ENCODE measurements around the gene PIGN.

Gene PIGN

GRCh38 chr18:62186774-62187542 lies at the start of gene PIGN, which contains the start of gene RELCH:
TSS of gene PIGN (minus strand) at chr18:62187056. CDS start at chr18:62161353, 25,703 bp downstream.
TSS of gene RELCH (plus strand) at chr18:62187255. CDS start at chr18:62187506, 251 bp downstream.
- DNase-seq: peak; percentile 98

- no peak for DNase-seq
Measured at GRCh38 chr18:62236252-62236651, 49.4 kb upstream of the PIGN start.

DNA sequence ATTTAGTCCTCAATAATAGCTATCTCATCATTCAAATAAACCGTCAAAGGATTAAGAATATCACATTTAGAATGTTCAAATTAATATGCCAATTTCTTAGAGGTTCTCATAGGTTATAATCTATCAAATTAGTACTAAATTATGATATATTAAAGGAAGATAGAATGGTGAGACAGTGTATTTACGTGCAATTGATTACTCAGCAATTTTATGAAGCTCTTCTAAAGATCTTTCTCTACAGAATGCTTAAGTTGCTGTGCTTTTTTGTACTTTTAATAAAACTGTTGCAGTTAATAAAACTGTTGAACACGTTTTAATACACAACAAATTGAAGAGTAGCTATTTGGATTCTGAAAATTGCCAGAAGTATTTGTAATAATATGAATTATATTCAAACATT lies 39.2 kb upstream of the PIGN start:
- no peak for DNase-seq

GRCh38 chr18:62224229-62224628 lies 37.4 kb upstream of the PIGN start:
- DNase-seq: no peak

DNA sequence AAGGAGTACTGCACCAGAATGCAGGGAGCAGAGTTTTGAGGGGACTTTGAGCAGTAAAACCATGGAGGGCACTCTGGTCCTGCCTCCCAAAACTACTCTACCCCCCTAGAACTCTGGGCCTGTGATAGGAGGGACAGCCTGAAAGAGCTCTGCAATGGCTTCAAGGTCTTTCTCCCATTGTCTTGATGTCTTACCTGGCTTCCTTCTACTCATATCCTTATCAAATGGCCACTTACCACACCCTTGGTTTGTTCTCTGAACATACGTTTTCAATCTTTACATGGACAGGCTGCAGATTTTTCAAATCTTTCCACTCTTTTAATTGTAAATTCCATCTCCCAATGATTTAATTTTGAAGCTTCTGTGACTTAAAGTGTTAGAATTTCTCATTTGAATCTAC lies 27.9 kb upstream of the PIGN start:
- DNase-seq: no peak

- DNase-seq: no peak
Measured at GRCh38 chr18:62211325-62211828, 24.5 kb upstream of the PIGN start.

DNA sequence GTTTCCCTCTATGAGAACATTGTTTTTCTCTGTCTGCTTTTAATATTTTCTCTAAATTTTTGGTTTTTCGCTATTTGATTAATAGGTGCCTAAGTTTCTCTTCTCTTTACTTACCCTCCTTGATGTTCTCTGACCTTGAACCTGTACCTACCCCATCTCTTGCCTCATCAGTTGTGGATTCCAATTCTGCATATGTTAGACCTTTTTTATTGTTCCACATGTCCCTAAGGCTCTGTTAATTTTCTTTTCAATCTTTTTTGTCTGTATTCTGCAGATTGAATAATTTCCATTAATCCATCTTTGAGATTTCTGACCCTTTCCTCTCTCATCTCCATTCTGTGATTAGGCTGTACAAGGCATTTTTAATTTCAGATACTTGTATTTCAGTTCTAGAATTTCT lies 23.3 kb upstream of the PIGN start:
- DNase-seq: no peak

- DNase-seq: no peak
Measured at GRCh38 chr18:62209046-62209445, 22.2 kb upstream of the PIGN start.

DNA sequence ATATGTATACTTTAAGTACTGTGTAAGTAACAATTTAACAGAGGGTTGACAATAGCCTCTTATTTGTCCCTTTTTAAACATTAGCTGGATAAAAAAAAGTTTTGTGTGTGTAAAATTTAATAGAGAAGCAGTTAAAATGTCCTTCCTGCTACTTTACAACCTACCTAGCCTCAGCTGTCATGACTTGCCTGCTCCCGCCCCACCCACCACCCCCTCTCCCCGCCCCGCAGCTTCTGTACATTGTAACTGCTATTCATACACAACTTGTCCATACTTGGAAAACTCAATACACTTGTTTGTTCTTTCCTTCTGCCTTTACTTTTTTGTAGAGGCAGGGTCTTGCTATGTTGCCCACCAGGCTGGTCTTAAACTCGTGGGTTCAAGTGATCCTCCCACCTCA lies 19.7 kb upstream of the PIGN start:
- no peak for DNase-seq

GRCh38 chr18:62205824-62206223 lies 19.0 kb upstream of the PIGN start:
- no peak for DNase-seq

- no peak for DNase-seq
Measured at GRCh38 chr18:62201870-62202269, 15.0 kb upstream of the PIGN start.

DNA sequence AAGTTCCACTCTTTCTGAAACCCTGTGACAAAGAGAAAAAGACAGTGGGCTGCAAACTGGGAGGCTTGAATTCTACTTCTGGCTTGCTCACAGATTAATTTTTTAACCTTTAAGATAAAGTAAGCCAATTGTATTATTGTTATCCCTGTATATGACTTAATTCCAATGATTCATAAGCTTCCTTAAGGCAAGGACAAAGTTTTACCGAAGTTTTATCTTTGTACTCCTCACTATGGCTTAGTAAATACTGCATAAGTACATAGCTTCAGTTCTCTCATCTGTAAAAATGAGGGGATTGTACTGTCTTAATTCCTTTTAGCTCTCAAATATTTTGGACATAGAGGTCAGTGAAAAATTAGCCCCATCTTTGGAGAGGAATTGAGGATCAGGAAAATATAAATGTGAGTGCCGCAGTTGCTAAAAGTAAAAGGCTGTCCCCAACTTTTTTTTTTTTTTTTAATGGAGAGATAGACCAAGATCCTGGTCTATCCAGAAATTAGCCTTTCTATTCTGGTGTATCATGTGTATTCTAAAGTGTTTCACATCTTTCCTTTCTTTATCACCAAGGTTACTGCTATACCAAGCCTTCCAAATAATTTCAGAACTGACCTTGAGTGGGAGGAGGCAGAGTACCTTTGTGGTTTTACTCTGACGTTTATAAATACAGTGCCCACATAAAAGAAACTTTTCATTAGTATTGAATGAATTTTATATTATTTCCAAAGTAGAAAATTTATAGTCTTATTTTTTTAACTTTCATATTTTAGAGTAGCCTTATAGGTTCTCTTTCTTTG lies 13.5 kb upstream of the PIGN start:
- DNase-seq: no peak

- DNase-seq: no peak
Measured at GRCh38 chr18:62199629-62200028, 12.8 kb upstream of the PIGN start.

GRCh38 chr18:62198259-62198658 lies 11.4 kb upstream of the PIGN start:
- no peak for DNase-seq

DNA sequence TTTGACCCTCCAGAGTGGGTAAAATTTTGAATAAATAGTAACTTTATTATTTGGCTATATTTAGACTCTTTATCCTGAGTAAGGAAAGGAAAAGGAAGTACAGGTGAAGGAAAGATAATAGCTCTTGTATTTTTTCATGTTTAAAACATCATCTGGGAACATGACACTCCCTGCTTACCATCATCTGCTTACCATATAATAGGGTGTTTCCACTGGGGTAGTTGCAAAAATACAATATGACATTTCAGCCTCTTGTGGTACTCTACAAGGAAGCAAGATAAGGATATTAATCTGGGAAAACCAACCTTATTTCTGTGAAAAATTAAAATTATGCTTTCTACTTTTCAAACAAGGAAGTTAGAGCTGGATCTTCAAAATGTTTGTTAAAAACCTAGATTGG lies 10.1 kb upstream of the PIGN start:
- DNase-seq: no peak

- DNase-seq: no peak
Measured at GRCh38 chr18:62196079-62196478, 9.2 kb upstream of the PIGN start.

DNA sequence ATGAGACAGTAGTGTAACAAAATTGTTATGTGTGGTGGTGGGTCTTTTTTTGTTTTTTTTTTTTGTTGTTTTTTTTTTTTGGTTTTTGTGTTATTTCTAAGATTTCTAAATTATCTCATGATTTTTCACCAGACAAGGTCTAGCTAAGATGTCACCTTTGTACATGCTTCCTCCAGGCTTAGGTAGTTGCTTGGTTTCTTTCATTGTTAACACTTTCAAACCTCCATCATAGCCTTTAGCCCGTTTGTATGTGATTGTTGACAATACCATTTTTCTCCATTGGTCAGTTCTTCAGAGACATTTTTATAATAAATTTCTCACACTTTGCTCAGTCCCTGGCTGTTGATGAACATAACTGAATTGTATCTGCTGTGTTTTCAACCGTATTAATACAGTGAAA lies 2.4 kb upstream of the PIGN start:
- DNase-seq: no peak

DNA sequence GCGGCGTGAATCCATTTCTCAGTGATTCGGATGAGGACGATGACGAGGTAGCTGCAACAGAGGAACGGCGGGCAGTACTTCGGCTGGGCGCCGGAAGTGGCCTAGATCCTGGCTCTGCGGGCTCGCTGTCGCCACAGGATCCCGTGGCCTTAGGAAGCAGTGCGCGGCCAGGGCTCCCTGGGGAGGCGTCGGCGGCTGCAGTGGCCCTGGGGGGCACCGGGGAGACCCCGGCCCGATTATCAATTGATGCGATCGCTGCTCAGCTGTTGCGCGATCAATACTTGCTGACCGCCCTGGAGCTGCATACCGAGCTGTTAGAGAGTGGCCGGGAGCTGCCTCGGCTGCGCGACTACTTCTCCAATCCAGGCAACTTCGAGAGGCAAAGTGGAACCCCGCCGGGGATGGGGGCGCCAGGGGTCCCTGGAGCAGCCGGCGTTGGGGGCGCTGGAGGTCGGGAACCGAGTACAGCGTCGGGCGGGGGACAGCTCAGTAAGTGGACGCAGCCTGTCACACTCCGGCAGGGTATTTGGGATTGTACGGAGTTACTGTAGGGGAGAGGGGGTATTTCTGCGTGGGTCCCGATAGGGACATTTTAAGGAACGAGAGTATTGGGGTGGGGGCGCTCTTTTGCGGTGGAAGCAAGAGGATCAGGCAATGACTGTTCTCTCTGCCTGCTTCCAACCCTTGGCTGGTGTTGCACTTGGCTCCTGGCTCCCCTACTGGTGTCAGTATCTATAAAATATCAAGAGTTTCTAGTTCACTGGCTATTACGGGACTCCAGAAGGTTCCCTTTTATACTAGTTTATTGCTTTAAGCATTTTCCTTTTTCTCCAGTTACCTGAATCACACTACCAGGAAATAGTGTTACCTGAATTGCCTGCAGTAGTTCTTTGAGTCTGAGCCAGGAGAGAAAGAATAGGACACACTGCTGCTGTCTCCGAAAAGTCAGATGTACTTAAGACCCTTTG lies 971 bp upstream of the PIGN start:
- DNase-seq: no peak

- no peak for DNase-seq
Measured at GRCh38 chr18:62186499-62186773, 420 bp downstream of the PIGN start.

DNA sequence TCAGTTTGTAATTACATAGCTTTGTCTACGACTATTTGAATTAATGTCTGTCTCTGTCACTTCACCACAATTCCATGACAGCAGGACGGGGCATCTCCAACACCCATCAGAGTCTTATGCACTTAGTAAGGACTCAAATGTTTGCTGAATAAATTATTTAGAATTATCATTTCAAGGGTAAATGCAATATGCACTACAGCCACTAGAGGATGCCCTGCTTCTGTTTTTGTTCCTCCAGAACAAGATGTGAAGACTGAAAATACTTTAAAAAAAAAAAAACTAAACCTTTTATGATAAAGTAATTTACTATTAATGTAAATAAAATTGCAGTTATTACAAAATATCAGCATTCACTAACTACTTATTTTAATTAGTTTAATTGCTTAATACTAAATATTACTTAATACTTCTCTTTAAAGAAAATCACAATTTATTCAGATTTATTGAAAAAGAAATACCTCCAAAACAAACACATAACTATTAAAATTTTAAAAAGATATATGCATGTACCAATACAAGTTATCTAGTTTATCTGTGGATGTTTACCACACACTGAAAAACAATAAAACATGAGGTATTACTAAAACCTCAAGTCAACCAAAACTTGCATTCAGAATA lies 3.2 kb downstream of the PIGN start:
- peak; percentile 37 for DNase-seq

DNA sequence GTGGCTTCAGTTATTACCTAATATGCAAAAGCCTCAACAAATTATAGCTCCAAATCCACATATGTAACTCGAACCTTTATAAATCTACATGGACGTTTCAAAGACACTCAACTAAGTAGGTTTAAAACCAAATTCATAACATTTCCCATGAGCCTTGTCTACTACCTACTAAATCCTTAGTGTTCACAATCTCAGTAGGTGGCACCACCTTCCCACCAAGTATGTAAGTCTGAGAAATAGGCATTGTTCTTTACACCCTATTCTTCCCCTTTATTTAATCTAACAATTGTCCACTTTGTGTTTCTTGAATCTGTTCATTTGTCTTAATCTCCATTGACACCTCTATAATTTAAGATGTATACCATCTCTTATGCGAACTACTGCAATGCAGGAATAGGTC lies 4.6 kb downstream of the PIGN start:
- DNase-seq: no peak

DNA sequence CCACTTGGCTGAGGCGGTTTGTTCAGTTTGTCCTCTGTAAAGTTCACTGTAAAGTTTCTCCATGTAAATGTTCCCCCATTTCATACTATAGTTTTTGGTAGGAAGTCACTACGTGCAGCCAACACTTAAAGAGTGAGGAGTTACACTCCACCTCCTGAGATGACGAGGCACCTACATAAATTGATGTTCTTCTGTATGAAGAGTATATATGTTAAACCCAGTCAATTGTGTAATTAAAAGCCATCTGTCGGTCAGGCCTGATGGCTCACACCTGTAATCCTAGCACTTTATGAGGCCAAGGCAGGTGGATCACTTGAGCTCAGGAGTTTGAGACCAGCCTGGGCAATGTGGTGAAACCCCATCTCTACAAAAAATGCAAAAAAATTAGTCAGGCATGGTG lies 7.6 kb downstream of the PIGN start:
- no peak for DNase-seq

DNA sequence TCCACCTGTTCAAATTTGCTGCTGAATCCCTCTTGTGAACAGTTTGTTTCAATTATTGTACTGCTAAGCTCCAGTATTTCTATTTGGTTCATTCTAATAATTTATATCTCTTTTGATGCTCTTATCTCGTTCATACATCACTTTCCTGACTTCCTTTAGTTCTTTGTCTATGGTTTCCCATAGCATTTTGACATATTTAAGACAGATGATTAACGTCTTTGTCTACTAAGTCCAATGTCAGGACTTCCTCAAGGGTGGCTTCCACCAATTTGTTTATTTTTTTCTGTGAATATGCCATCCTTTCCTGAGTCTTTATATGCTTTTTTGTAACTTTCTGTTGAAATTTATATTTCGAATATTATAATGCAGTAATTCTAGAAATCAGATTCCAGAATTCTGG lies 9.6 kb downstream of the PIGN start:
- no peak for DNase-seq

Measured in NCI-H774 (cell line).